ENCODE data around the gene VDR. TPM values are rescaled to one million over a fixed set of nuclear protein-coding genes. Genes with fewer than 3 reads are reported as not detected.

Gene VDR
- polyA plus RNA-seq, 1 donor from 2014 or later = not detected

- H3K27ac ChIP-seq (ENCODE audit: low read length) = no peak overlapping the region
- H3K27me3 ChIP-seq (ENCODE audit: insufficient read depth, low read depth, low read length) = no peaks in the 10 kb centered on the region
- no peaks in the 10 kb centered on the region for H4K20me1 ChIP-seq (ENCODE audit: insufficient read depth)
- no peaks in the 10 kb centered on the region for H3K9me3 ChIP-seq (ENCODE audit: low read length)
- H3K36me3 ChIP-seq (ENCODE audit: insufficient read depth, low read length) = no peaks in the 10 kb centered on the region
- no peaks in the 10 kb centered on the region for H3F3A ChIP-seq (ENCODE audit: insufficient read depth, low read length, poor library complexity, severe bottlenecking)
- H3K4me2 ChIP-seq (ENCODE audit: low read length) = no peak overlapping the region
- H3K79me2 ChIP-seq (replicated peaks; ENCODE audit: insufficient read depth, low read length) = no peaks in the 10 kb centered on the region
- H2AFZ ChIP-seq (ENCODE audit: low read depth, low read length) = no peak overlapping the region
- no peak overlapping the region for H3K4me3 ChIP-seq (ENCODE audit: low read length)
- TF ChIP-seq REST (IDR thresholded peaks at IDR 0.05; ENCODE audit: borderline replicate concordance) (no peak), CTCF (IDR thresholded peaks at IDR 0.05; ENCODE audit: poor library complexity, severe bottlenecking) (no peak), POLR2AphosphoS5 (IDR thresholded peaks at IDR 0.05) (no peak), RAD21 (conservative IDR thresholded peaks at IDR 0.05) (no peak), TAF1 (IDR thresholded peaks at IDR 0.05; ENCODE audit: low read depth) (no peak), EZH2 (IDR thresholded peaks at IDR 0.05; ENCODE audit: borderline replicate concordance, insufficient read depth, low read length, poor library complexity, severe bottlenecking) (no peak), EP300 (conservative IDR thresholded peaks at IDR 0.05; ENCODE audit: poor library complexity, severe bottlenecking) (no peak), MXI1 (conservative IDR thresholded peaks at IDR 0.05; ENCODE audit: poor library complexity, severe bottlenecking) (no peak), SMC3 (conservative IDR thresholded peaks at IDR 0.05; ENCODE audit: poor library complexity) (no peak)
- no peaks in the 10 kb centered on the region for H3K9me2 ChIP-seq (ENCODE audit: insufficient read depth, low read length)
- H3K9ac ChIP-seq (ENCODE audit: low read length) = no peak overlapping the region
Observed at GRCh38 chr12:47835831-47836155, 69.0 kb downstream of the VDR start.

GRCh38 chr12:47835006-47835830 lies 69.6 kb downstream of the VDR start:
- no peak overlapping the region for H2AFZ ChIP-seq (ENCODE audit: low read depth, low read length)
- H3K27ac ChIP-seq (ENCODE audit: low read length) = no peak overlapping the region
- no peaks in the 10 kb centered on the region for H4K20me1 ChIP-seq (ENCODE audit: insufficient read depth)
- no peaks in the 10 kb centered on the region for H3F3A ChIP-seq (ENCODE audit: insufficient read depth, low read length, poor library complexity, severe bottlenecking)
- H3K4me2 ChIP-seq (ENCODE audit: low read length) = no peak overlapping the region
- H3K9me3 ChIP-seq (ENCODE audit: low read length) = no peaks in the 10 kb centered on the region
- H3K4me3 ChIP-seq (ENCODE audit: low read length) = no peak overlapping the region
- H3K79me2 ChIP-seq (replicated peaks; ENCODE audit: insufficient read depth, low read length) = no peaks in the 10 kb centered on the region
- no peaks in the 10 kb centered on the region for H3K9me2 ChIP-seq (ENCODE audit: insufficient read depth, low read length)
- no peak for TF ChIP-seq EZH2 (IDR thresholded peaks at IDR 0.05; ENCODE audit: borderline replicate concordance, insufficient read depth, low read length, poor library complexity, severe bottlenecking)
- H3K27me3 ChIP-seq (ENCODE audit: insufficient read depth, low read depth, low read length) = no peaks in the 10 kb centered on the region
- no peak overlapping the region for H3K9ac ChIP-seq (ENCODE audit: low read length)
- no peaks in the 10 kb centered on the region for H3K36me3 ChIP-seq (ENCODE audit: insufficient read depth, low read length)
